HG03521 (cell line): ENCODE data around the gene MUC7.

Source experiments
- ATAC-seq: cut with Tn5 transposase; IDR thresholded peaks from one replicate; pipeline ENCODE4 v1.9.1; 2021; ENCODE audit warnings: mild to moderate bottlenecking, moderate library complexity; ENCODE audit not compliant: unreplicated experiment

The MUC7 gene

DNA sequence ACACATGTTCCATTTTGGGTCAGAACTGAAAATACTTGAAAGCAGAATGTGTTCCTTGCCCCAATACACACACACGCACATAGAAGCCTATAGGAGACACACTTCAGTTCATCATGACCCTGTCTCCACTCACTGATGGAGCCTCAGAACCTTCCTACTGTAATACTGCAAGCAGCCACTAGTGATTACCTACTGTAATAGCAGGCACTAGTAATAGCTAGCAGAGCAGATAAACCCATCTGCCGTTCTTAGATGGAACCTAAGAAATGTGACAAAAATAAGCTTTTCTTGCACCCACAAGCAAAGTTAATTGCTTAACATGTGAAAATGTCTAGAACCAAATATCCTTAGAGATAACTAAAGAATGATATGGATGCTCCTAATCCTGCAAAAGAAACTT is 60.0 kb downstream of the MUC7 start:
- peak; percentile 97 for ATAC-seq
